Measurements from ENCODE around the gene ZNF385B.

Gene ZNF385B

GRCh38 chr2:179578171-179578916 is 283.1 kb downstream of the ZNF385B start:
- no peak for DNase-seq

- no peak for DNase-seq
Observed at GRCh38 chr2:179574061-179574519, 287.3 kb downstream of the ZNF385B start.

GRCh38 chr2:179572544-179572943 is 288.9 kb downstream of the ZNF385B start:
- DNase-seq: no peak

GRCh38 chr2:179571721-179572120 is 289.7 kb downstream of the ZNF385B start:
- DNase-seq: no peak

GRCh38 chr2:179571252-179571651 is 290.2 kb downstream of the ZNF385B start:
- DNase-seq: no peak

- DNase-seq: no peak
Observed at GRCh38 chr2:179569831-179570233, 291.6 kb downstream of the ZNF385B start.

GRCh38 chr2:179565807-179566206 is 295.6 kb downstream of the ZNF385B start:
- DNase-seq: no peak

- no peak for DNase-seq
Observed at GRCh38 chr2:179562330-179562885, 299.0 kb downstream of the ZNF385B start.

- DNase-seq: no peak
Observed at GRCh38 chr2:179561702-179562101, 299.7 kb downstream of the ZNF385B start.

- DNase-seq: no peak
Observed at GRCh38 chr2:179560257-179560735, 301.1 kb downstream of the ZNF385B start.

GRCh38 chr2:179559108-179559806 is 302.2 kb downstream of the ZNF385B start:
- DNase-seq: no peak

- no peak for DNase-seq
Observed at GRCh38 chr2:179558010-179558934, 303.1 kb downstream of the ZNF385B start.

- no peak for DNase-seq
Observed at GRCh38 chr2:179556425-179556824, 305.0 kb downstream of the ZNF385B start.

- no peak for DNase-seq
Observed at GRCh38 chr2:179555691-179556283, 305.6 kb downstream of the ZNF385B start.

GRCh38 chr2:179554639-179555386 is 306.6 kb downstream of the ZNF385B start:
- no peak for DNase-seq

GRCh38 chr2:179553382-179553781 is 308.0 kb downstream of the ZNF385B start:
- no peak for DNase-seq

GRCh38 chr2:179551539-179552045 is 309.8 kb downstream of the ZNF385B start:
- no peak for DNase-seq

GRCh38 chr2:179550849-179551248 is 310.6 kb downstream of the ZNF385B start:
- DNase-seq: no peak

- DNase-seq: no peak
Observed at GRCh38 chr2:179550214-179550613, 311.2 kb downstream of the ZNF385B start.

- DNase-seq: no peak
Observed at GRCh38 chr2:179546656-179547055, 314.8 kb downstream of the ZNF385B start.

- no peak for DNase-seq
Observed at GRCh38 chr2:179545024-179545423, 316.4 kb downstream of the ZNF385B start.
